ENCODE measurements around the gene MAP3K10. TPM values are rescaled to one million over a fixed set of nuclear protein-coding genes. Genes with fewer than 3 reads are reported as not detected.

MAP3K10 gene
- total RNA-seq, 2 experiments from 2014 or later = 19.9 to 25.4 TPM

DNA sequence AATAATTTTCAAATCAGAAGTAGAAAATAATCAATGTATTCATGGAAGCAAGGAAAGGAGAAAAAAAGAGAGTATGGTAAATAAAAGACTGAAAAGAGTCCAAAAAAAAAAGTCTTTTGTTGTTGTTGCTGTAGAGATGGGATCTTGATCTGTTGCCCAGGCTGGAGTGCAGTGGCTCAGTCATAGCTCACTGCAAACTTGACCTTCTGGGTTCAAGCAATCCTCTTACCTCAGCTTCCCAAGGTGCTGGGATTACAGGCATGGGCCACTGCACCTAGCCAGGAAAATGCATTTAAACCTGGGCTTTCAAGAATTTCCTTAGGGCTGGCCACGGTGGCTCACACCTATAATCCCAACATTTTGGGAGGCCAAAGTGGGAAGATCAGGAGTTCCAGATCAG lies 7.0 kb upstream of the MAP3K10 start:
- H3K27me3 Mint-ChIP-seq = peaks cover 14% of the 10 kb centered on the region
- no peak overlapping the region for H3K4me3 Mint-ChIP-seq
- DNase-seq (no peak), ATAC-seq (no peak)
- H3K4me1 Mint-ChIP-seq = no peaks in the 10 kb centered on the region
- no peak overlapping the region for H3K27ac Mint-ChIP-seq
- no peaks in the 10 kb centered on the region for H3K9me3 Mint-ChIP-seq (ENCODE audit: low read depth)
- CTCF ChIA-PET = interaction anchor here (1.2 kb wide), 1 partner anchor 19 kb away, joined by 8 read pairs; no protein-coding TSS in a partner anchor
- no peaks in the 10 kb centered on the region for H3K36me3 Mint-ChIP-seq

- peak; percentile 47 for DNase-seq
- Mint-ChIP-seq H3K27me3 (peaks cover 4% of the 10 kb centered on the region), H3K4me1 (peaks cover 22% of the 10 kb centered on the region), H3K27ac (no peak overlapping the region), H3K36me3 (no peaks in the 10 kb centered on the region), H3K9me3 (ENCODE audit: low read depth) (no peaks in the 10 kb centered on the region), H3K4me3 (peak overlapping the region; percentile 20)
- peak; percentile 5 for ATAC-seq
- CTCF ChIA-PET = interaction anchor here (0.6 to 1.2 kb wide), 3 partner anchors 26 to 38 kb away, joined by 3 read pairs; partner anchors contain the start of gene TTC9B
Observed at GRCh38 chr19:40191836-40192646, 815 bp downstream of the MAP3K10 start.

GRCh38 chr19:40192758-40193586 lies 1.7 kb downstream of the MAP3K10 start:
- CTCF ChIA-PET = interaction anchor here (0.6 to 0.9 kb wide), 2 partner anchors 25 to 350 kb away, joined by 3 read pairs; partner anchors contain the start of gene TTC9B
- Mint-ChIP-seq H3K4me3 (peak overlapping the region; percentile 20), H3K4me1 (peaks cover 22% of the 10 kb centered on the region), H3K27me3 (no peaks in the 10 kb centered on the region), H3K36me3 (no peaks in the 10 kb centered on the region), H3K9me3 (ENCODE audit: low read depth) (no peaks in the 10 kb centered on the region), H3K27ac (no peak overlapping the region)
- DNase-seq (no peak), ATAC-seq (no peak)

DNA sequence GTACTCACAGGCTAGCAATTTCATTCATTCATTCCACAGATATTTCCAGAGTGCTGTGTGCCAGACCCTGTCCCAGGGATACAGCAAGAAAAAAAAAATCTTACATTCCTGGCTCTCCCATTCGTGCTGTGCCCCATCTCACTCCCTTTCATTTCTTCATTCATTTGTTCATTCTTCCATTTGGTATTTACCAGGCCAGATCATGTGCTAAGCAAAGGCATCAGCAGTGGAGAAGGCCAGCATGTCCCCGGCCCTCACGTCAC lies 2.3 kb downstream of the MAP3K10 start:
- Mint-ChIP-seq H3K4me1 (peaks cover 22% of the 10 kb centered on the region), H3K9me3 (ENCODE audit: low read depth) (no peaks in the 10 kb centered on the region), H3K4me3 (no peak overlapping the region), H3K27me3 (no peaks in the 10 kb centered on the region), H3K27ac (no peak overlapping the region), H3K36me3 (no peaks in the 10 kb centered on the region)
- CTCF ChIA-PET = interaction anchor here (0.9 kb wide), 1 partner anchor 351 kb away, joined by 3 read pairs; no protein-coding TSS in a partner anchor
- no peak for DNase-seq
- no peak for ATAC-seq

GRCh38 chr19:40198272-40198990 lies 7.2 kb downstream of the MAP3K10 start:
- Mint-ChIP-seq H3K36me3 (no peaks in the 10 kb centered on the region), H3K27ac (no peak overlapping the region), H3K27me3 (no peaks in the 10 kb centered on the region), H3K4me1 (peaks cover 4% of the 10 kb centered on the region), H3K9me3 (ENCODE audit: low read depth) (no peaks in the 10 kb centered on the region), H3K4me3 (no peak overlapping the region)
- CTCF ChIA-PET = no interaction called here
- no peak for DNase-seq
- no peak for ATAC-seq

DNA sequence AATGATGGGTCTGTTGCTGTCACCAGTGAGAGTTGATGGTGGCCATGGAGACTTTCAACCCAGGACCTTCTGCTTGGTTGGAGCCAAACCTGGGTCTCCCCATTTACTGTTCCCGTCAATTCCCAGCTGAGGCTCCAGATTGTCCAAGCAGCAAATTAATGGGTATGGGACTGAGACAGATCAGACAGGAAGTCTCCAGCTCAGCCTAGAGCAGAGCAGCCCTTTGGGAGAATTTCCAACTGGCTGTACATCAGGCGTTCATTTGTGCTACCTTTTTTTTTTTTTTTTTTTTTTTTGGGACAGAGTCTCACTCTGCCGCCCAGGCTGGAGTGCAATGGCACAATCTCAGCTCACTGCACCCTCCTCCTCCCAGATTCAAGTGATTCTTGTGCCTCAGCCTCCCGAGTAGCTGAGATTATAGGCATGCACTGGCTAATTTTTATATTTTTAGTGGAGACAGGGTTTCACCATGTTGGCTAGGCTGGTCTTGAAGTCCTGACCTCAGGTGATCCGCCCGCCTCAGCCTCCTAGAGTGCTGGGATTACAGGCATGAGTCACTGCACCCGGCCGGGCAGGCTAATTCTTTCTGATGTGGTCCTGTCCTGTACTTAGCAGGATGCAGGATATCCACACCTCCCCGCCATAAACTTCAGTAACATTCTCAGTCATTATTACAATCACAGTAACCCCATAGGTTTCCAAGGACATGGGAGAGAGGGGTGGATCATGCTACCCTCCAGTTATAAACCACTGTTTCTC lies 9.3 kb downstream of the MAP3K10 start:
- Mint-ChIP-seq H3K36me3 (no peaks in the 10 kb centered on the region), H3K27ac (no peak overlapping the region)

DNA sequence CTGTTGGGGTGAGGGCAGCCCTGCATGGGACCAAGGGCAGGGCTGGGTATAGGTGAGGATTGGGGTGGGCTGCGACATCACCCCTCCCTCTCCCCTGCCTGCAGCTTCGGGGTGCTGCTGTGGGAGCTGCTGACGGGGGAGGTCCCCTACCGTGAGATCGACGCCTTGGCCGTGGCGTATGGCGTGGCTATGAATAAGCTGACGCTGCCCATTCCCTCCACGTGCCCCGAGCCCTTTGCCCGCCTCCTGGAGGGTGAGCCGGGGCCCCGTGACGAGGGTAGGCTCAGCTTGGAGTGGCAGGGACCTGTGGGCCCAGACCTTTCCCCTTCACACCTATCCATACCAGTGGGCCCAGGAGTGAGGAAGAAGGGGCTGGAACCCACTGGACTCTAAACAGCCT lies 13.2 kb downstream of the MAP3K10 start:
- no peaks in the 10 kb centered on the region for H3K27me3 Mint-ChIP-seq
- H3K4me1 Mint-ChIP-seq = no peaks in the 10 kb centered on the region
- H3K27ac Mint-ChIP-seq = no peak overlapping the region
- no peak overlapping the region for H3K4me3 Mint-ChIP-seq
- H3K36me3 Mint-ChIP-seq = peaks cover 2% of the 10 kb centered on the region
- CTCF ChIA-PET = no interaction called here
- DNase-seq (no peak), ATAC-seq (no peak)
- H3K9me3 Mint-ChIP-seq (ENCODE audit: low read depth) = no peaks in the 10 kb centered on the region

More for the DNA sequence above, 9.3 kb downstream of the MAP3K10 start:
- CTCF ChIA-PET = interaction anchor here (1.4 kb wide), 1 partner anchor 17 kb away, joined by 5 read pairs; no protein-coding TSS in a partner anchor
- ATAC-seq = no peak
- Mint-ChIP-seq H3K27me3 (no peaks in the 10 kb centered on the region), H3K4me3 (no peak overlapping the region), H3K9me3 (ENCODE audit: low read depth) (no peaks in the 10 kb centered on the region), H3K4me1 (no peaks in the 10 kb centered on the region)
- no peak for DNase-seq

DNA sequence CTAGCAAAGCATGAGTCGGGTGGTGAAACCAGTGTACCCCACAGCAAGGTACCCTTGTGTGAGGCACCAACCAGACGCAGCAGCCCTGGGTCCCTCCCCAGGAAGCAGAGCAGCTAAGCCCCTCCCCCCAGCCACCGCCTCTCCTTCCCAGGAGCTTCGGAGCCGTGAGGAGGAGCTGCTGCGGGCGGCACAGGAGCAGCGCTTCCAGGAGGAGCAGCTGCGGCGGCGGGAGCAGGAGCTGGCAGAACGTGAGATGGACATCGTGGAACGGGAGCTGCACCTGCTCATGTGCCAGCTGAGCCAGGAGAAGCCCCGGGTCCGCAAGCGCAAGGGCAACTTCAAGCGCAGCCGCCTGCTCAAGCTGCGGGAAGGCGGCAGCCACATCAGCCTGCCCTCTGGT lies 14.5 kb downstream of the MAP3K10 start:
- no peak overlapping the region for H3K4me3 Mint-ChIP-seq
- H3K27me3 Mint-ChIP-seq = no peaks in the 10 kb centered on the region
- peaks cover 3% of the 10 kb centered on the region for H3K36me3 Mint-ChIP-seq
- CTCF ChIA-PET = no interaction called here
- no peak for ATAC-seq
- H3K9me3 Mint-ChIP-seq (ENCODE audit: low read depth) = no peaks in the 10 kb centered on the region
- H3K4me1 Mint-ChIP-seq = no peaks in the 10 kb centered on the region
- no peak for DNase-seq
- no peak overlapping the region for H3K27ac Mint-ChIP-seq

DNA sequence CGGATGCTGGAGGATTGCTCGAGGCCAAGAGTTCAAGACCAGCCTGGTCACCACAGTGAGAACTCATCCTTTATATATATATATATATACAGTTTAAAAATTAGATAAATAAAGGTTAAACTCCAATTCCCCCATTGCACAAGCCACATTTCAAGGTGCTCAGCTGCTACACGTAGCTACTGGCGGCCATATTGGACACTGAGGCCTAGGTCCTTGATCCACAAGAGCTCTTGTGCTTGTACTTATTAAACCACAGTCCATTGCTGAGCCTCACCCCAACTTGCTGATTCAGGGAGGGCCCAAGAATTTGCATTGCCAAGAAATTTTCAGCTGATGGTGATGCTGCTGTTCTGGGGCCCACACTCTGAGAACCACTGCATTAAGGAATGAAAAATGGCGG lies 17.4 kb downstream of the MAP3K10 start:
- Mint-ChIP-seq H3K36me3 (peaks cover 3% of the 10 kb centered on the region), H3K4me3 (no peak overlapping the region), H3K9me3 (ENCODE audit: low read depth) (no peaks in the 10 kb centered on the region), H3K27ac (no peak overlapping the region), H3K4me1 (no peaks in the 10 kb centered on the region), H3K27me3 (no peaks in the 10 kb centered on the region)
- DNase-seq (no peak), ATAC-seq (no peak)
- CTCF ChIA-PET = no interaction called here

DNA sequence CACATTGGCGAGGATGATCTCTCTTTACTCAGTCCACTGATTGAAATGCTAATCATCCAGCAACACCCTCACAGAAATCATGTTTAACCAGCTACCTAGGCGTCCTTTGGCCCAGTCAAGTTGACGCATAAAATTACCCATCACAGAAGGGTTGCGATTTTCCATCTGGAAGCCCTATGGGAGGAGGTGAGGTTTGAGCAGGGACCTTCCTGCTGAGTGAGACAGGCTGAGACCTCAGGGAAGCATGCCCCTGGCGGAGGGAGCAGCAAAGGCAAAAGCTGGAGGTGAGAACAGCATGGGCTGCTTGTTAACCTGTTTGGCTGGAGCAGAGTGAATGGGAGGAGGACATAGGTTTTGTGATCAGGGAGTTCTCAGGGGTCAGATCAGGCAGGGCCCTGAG lies 19.7 kb downstream of the MAP3K10 start:
- Mint-ChIP-seq H3K27ac (no peak overlapping the region), H3K4me1 (no peaks in the 10 kb centered on the region), H3K4me3 (no peak overlapping the region), H3K27me3 (peaks cover 1% of the 10 kb centered on the region), H3K9me3 (ENCODE audit: low read depth) (no peaks in the 10 kb centered on the region), H3K36me3 (peaks cover 3% of the 10 kb centered on the region)
- ATAC-seq (no peak), DNase-seq (no peak)
- CTCF ChIA-PET = no interaction called here

DNA sequence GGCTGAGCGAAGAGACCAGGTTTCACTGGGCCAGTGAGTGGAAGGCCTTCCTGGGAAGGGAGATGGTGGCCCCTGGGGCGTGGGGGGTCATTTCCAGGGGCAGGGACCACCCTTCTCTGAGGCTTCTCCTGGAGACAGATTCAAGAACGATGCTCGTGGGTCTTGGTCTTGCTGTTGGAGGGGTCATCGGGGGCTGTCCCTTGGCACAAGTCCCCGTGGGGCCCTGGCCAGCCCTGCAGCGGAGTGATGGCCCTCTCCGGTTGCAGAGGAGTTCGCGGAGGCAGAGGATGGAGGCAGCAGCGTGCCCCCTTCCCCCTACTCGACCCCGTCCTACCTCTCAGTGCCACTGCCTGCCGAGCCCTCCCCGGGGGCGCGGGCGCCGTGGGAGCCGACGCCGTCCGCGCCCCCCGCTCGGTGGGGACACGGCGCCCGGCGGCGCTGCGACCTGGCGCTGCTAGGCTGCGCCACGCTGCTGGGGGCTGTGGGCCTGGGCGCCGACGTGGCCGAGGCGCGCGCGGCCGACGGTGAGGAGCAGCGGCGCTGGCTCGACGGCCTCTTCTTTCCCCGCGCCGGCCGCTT lies 22.1 kb downstream of the MAP3K10 start:
- ATAC-seq = no peak
- no peak for DNase-seq
- H3K27me3 Mint-ChIP-seq = peaks cover 16% of the 10 kb centered on the region
- H3K4me1 Mint-ChIP-seq = peaks cover 6% of the 10 kb centered on the region
- H3K36me3 Mint-ChIP-seq = peaks cover 3% of the 10 kb centered on the region
- H3K27ac Mint-ChIP-seq = no peak overlapping the region
- no peaks in the 10 kb centered on the region for H3K9me3 Mint-ChIP-seq (ENCODE audit: low read depth)
- CTCF ChIA-PET = no interaction called here
- no peak overlapping the region for H3K4me3 Mint-ChIP-seq

DNA sequence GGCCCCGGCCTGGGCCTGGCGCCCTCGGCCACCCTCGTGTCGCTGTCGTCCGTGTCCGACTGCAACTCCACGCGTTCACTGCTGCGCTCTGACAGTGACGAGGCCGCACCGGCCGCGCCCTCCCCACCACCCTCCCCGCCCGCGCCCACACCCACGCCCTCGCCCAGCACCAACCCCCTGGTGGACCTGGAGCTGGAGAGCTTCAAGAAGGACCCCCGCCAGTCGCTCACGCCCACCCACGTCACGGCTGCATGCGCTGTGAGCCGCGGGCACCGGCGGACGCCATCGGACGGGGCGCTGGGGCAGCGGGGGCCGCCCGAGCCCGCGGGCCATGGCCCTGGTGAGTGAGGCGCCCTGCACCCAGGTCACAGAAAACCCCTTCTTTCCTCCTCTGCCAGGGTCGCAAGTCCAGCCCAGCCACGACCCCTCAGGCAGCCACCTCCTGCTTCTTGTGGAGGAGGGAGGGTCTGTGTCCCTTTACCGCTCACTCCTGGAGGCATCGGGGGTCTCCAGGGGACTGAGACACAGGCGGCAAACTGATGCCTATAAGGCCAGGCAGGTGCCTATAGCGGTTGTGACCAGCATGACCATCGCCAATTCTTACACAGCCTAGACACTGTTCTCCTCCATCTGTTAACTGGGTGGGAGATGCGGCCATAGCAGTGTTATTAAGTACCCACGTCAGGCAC lies 22.8 kb downstream of the MAP3K10 start:
- DNase-seq (no peak), ATAC-seq (no peak)
- Mint-ChIP-seq H3K4me1 (peaks cover 6% of the 10 kb centered on the region), H3K4me3 (no peak overlapping the region), H3K36me3 (peaks cover 3% of the 10 kb centered on the region), H3K9me3 (ENCODE audit: low read depth) (no peaks in the 10 kb centered on the region), H3K27ac (no peak overlapping the region), H3K27me3 (peaks cover 23% of the 10 kb centered on the region)
- CTCF ChIA-PET = no interaction called here

Data from activated CD8-positive, alpha-beta memory T cell treated with anti-CD3 and anti-CD28 coated beads, Interleukin-2, amount 10 ng/mL, durations not matched to agents 7 days and 5 days (primary cell).